Smooth muscle cell (in vitro differentiated cells): ENCODE data around the gene APOO. TPM values are rescaled to one million over a fixed set of nuclear protein-coding genes. Genes with fewer than 3 reads are reported as not detected.

Experiments used
- DNase-seq: peaks from one replicate; lab custom pipeline; 2025; ENCODE audit not compliant: unreplicated experiment; lab: John Stamatoyannopoulos, UW
- H2AFZ ChIP-seq: fragments of 200-600 bp; sonication (generic); 2 replicates; pipeline ENCODE4 v1.6.0; 2016; ENCODE audit warnings: antibody characterized with exemption, low read depth, mild to moderate bottlenecking
- H3F3A ChIP-seq: fragments of 200-600 bp; sonication (generic); 2 replicates; pipeline ENCODE4 v1.6.0; 2017; ENCODE audit warnings: antibody characterized with exemption, low read depth
- H3K27ac ChIP-seq: fragments of 200-600 bp; sonication (generic); 2 replicates; pipeline ENCODE4 v1.5.1; 2016; ENCODE audit warnings: low read depth, mild to moderate bottlenecking
- H3K27me3 ChIP-seq: fragments of 200-600 bp; sonication (generic); 2 replicates; pipeline ENCODE4 v1.6.1; 2016; ENCODE audit warnings: low read depth, mild to moderate bottlenecking
- H3K36me3 ChIP-seq: fragments of 200-600 bp; sonication (generic); 2 replicates; pipeline ENCODE4 v1.5.1; 2016; ENCODE audit warnings: low read depth
- H3K4me1 ChIP-seq: fragments of 200-600 bp; sonication (generic); 2 replicates; pipeline ENCODE4 v1.5.1; 2016; ENCODE audit warnings: low read depth
- H3K4me2 ChIP-seq: fragments of 200-600 bp; sonication (generic); 2 replicates; pipeline ENCODE4 v1.6.0; 2016; ENCODE audit warnings: mild to moderate bottlenecking
- H3K4me3 ChIP-seq: fragments of 200-600 bp; sonication (generic); 2 replicates; pipeline ENCODE4 v1.5.1; 2016; ENCODE audit warnings: mild to moderate bottlenecking
- H3K79me2 ChIP-seq: fragments of 200-600 bp; sonication (generic); 2 replicates; pipeline ENCODE4 v1.6.0; 2016; ENCODE audit warnings: low read depth, mild to moderate bottlenecking
- H3K9ac ChIP-seq: fragments of 200-600 bp; sonication (generic); 2 replicates; pipeline ENCODE4 v1.6.0; 2016; ENCODE audit warnings: low read depth
- H3K9me3 ChIP-seq: fragments of 200-600 bp; sonication (generic); replicated peaks from 2 replicates; pipeline ENCODE4 v1.5.1; 2016; ENCODE audit warnings: low read depth
- H4K20me1 ChIP-seq: fragments of 200-600 bp; sonication (generic); 2 replicates; pipeline ENCODE4 v1.6.0; 2016; ENCODE audit warnings: low read depth
- CTCF ChIP-seq: fragments of 200-600 bp; sonication (generic); IDR thresholded peaks from 2 replicates; pipeline ENCODE4 v1.5.1; 2017; ENCODE audit warnings: borderline replicate concordance, mild to moderate bottlenecking, antibody characterized with exemption; ENCODE audit not compliant: insufficient read depth, poor library complexity, severe bottlenecking
- WGBS: methylation state at CpG from one replicate; pipeline ENCODE4 v1.1.7; 2016; ENCODE audit warnings: low lambda C conversion rate; 5-methylcytosine and 5-hydroxymethylcytosine counted together
- polyA plus RNA-seq: library from polyadenylated mRNA; unstranded; fragments of >200 nt; fragmentation: Nextera tagmentation; extraction: Ambion mirVana; gene quantifications from 2 replicates; pipeline ENCODE4 v1.2.1, GENCODE V29; 2016
- total RNA-seq: library from RNA; depleted of rRNA; stranded (reverse); fragments of >200 nt; gene quantifications from 2 replicates; pipeline ENCODE4 v1.2.3, GENCODE V29; 2014

Gene APOO
- total and polyA plus RNA-seq, 2 experiments from 2014 or later = 38.7 to 54.3 TPM

- 95% methylated on average over 5 of the region's 5 CpGs for WGBS
- Histone ChIP-seq H3K4me2 (no peak overlapping the region), H3K79me2 (no peaks in the 10 kb centered on the region), H4K20me1 (no peaks in the 10 kb centered on the region), H2AFZ (no peak overlapping the region), H3K27ac (no peak overlapping the region), H3K9ac (no peak overlapping the region), H3F3A (no peaks in the 10 kb centered on the region), H3K36me3 (no peaks in the 10 kb centered on the region), H3K27me3 (no peaks in the 10 kb centered on the region), H3K9me3 (no peaks in the 10 kb centered on the region), H3K4me1 (peaks cover 4% of the 10 kb centered on the region), H3K4me3 (no peak overlapping the region)
- DNase-seq = no peak
- no peak for TF ChIP-seq CTCF
These were observed 58.5 kb downstream of the APOO start for GRCh38 chrX:23849241-23849640.

GRCh38 chrX:23845351-23845817 lies 62.4 kb downstream of the APOO start:
- 46% methylated on average over 3 of the region's 3 CpGs for WGBS
- DNase-seq = no peak
- H3K27ac ChIP-seq = peak overlapping the region; percentile 11
- H2AFZ ChIP-seq = peak overlapping the region; percentile 2
- no peaks in the 10 kb centered on the region for H3K36me3 ChIP-seq
- no peak overlapping the region for H3K9ac ChIP-seq
- no peaks in the 10 kb centered on the region for H3K9me3 ChIP-seq
- H3K4me1 ChIP-seq = peaks cover 7% of the 10 kb centered on the region
- H3K27me3 ChIP-seq = no peaks in the 10 kb centered on the region
- no peaks in the 10 kb centered on the region for H4K20me1 ChIP-seq
- peak overlapping the region; percentile 14 for H3K4me2 ChIP-seq
- H3F3A ChIP-seq = no peaks in the 10 kb centered on the region
- TF ChIP-seq CTCF = no peak
- peak overlapping the region; percentile 5 for H3K4me3 ChIP-seq
- no peaks in the 10 kb centered on the region for H3K79me2 ChIP-seq

GRCh38 chrX:23844502-23845138 lies 63.1 kb downstream of the APOO start:
- Histone ChIP-seq H4K20me1 (no peaks in the 10 kb centered on the region), H3K9me3 (no peaks in the 10 kb centered on the region), H2AFZ (no peak overlapping the region), H3K9ac (no peak overlapping the region), H3K4me1 (peaks cover 7% of the 10 kb centered on the region), H3K36me3 (no peaks in the 10 kb centered on the region), H3F3A (no peaks in the 10 kb centered on the region), H3K4me3 (no peak overlapping the region), H3K27me3 (no peaks in the 10 kb centered on the region), H3K79me2 (no peaks in the 10 kb centered on the region), H3K27ac (no peak overlapping the region), H3K4me2 (no peak overlapping the region)
- TF ChIP-seq CTCF = no peak
- no peak for DNase-seq
- WGBS = 64% methylated on average over 7 of the region's 7 CpGs
